T-cell (primary cell): ENCODE data around the gene MYDGF. TPM values are rescaled to one million over a fixed set of nuclear protein-coding genes. Genes with fewer than 3 reads are reported as not detected.
A peak's percentile ranks its signal among the peaks of the same experiment; 100 is the strongest.

ENCODE experiments used
- ATAC-seq, 4 experiments: fragments of 200-7000 bp in 3 of 4; fragments of 150-1000 bp in 1 of 4; cut with Tn5 transposase; replicated peaks in 1 of 4; 1 replicate in 3 of 4; 2 replicates in 1 of 4; pipeline ENCODE4 v1.10.0; 2021; ENCODE audit warnings: moderate library complexity in 3 of 4, mild to moderate bottlenecking in 2 of 4, moderate number of reproducible peaks in 1 of 4
- CTCF ChIA-PET, 2 donors: fragments of 300-600 bp; sonication (Branson Sonifier 250); formaldehyde crosslinking; loops; one replicate each; lab custom pipeline; 2022; ENCODE audit warnings: antibody characterized with exemption in 2 of 2; lab: Charles Lee
- POLR2A ChIA-PET, 2 donors: fragments of 300-600 bp; sonication (Branson Sonifier 250); formaldehyde crosslinking; loops; one replicate each; lab custom pipeline; 2022; ENCODE audit warnings: antibody characterized with exemption in 2 of 2; lab: Charles Lee
- DNase-seq, 35 experiments: peaks; one replicate each; pipeline versions ENCODE4 v3.0.0 to v3.0.0-alpha.2; 2013 to 2023
- H3K27ac ChIP-seq: one replicate; pipeline ENCODE4 v1.5.1; 2013; ENCODE audit warnings: low read length
- H3K27me3 ChIP-seq, 2 experiments: replicated peaks in 1 of 2; 1 replicate in 1 of 2; 2 replicates in 1 of 2; pipeline versions ENCODE4 v1.6.1 to v1.7.0; 2013; ENCODE audit warnings: low read length in 1 of 2, mixed read lengths in 1 of 2; ENCODE audit not compliant: control insufficient read depth in 2 of 2, insufficient read depth in 2 of 2; ENCODE audit errors: extremely low read depth in 1 of 2
- H3K36me3 ChIP-seq, 2 donors: 1 replicate in 1 of 2; 2 replicates in 1 of 2; pipeline versions ENCODE4 v1.6.1 to v1.7.0; 2013; ENCODE audit warnings: low read length in 1 of 2; ENCODE audit not compliant: control insufficient read depth in 2 of 2, insufficient read depth in 1 of 2; ENCODE audit errors: extremely low read depth in 1 of 2
- H3K4me1 ChIP-seq, 2 experiments: 1 replicate in 1 of 2; 2 replicates in 1 of 2; pipeline versions ENCODE4 v1.6.1 to v1.7.0; 2013; ENCODE audit warnings: low read length in 2 of 2, mixed read lengths in 1 of 2; ENCODE audit not compliant: insufficient read depth in 2 of 2, control insufficient read depth in 1 of 2; ENCODE audit errors: extremely low read depth in 1 of 2
- H3K4me3 ChIP-seq, 2 donors: 1 replicate in 1 of 2; 2 replicates in 1 of 2; pipeline versions ENCODE4 v1.5.1 to v1.7.0; 2013; ENCODE audit warnings: mild to moderate bottlenecking in 2 of 2, low read length in 1 of 2, moderate library complexity in 1 of 2; ENCODE audit not compliant: control insufficient read depth in 1 of 2; ENCODE audit errors: extremely low read depth in 1 of 2
- H3K9me3 ChIP-seq: 2 replicates; pipeline ENCODE4 v1.7.0; 2013
- H3K27ac Mint-ChIP-seq, 2 donors: one replicate each; pipeline ENCODE4 v1.8.0; 2020 to 2021; ENCODE audit warnings: mild to moderate bottlenecking in 2 of 2, mixed read lengths in 2 of 2
- H3K27me3 Mint-ChIP-seq, 2 donors: one replicate each; pipeline ENCODE4 v1.8.0; 2021 to 2022; ENCODE audit warnings: mixed read lengths in 2 of 2
- H3K36me3 Mint-ChIP-seq: one replicate; pipeline ENCODE4 v1.8.0; 2021; ENCODE audit warnings: mixed read lengths
- H3K4me1 Mint-ChIP-seq, 3 donors: one replicate each; pipeline ENCODE4 v1.8.0; 2020 to 2022; ENCODE audit warnings: mixed read lengths in 3 of 3, mild to moderate bottlenecking in 1 of 3
- H3K4me3 Mint-ChIP-seq, 3 donors: one replicate each; pipeline ENCODE4 v1.8.0; 2020 to 2022; ENCODE audit warnings: mild to moderate bottlenecking in 3 of 3, mixed read lengths in 3 of 3, moderate library complexity in 3 of 3
- H3K9me3 Mint-ChIP-seq, 3 donors: one replicate each; pipeline ENCODE4 v1.8.0; 2020 to 2022; ENCODE audit warnings: mixed read lengths in 3 of 3
- WGBS: methylation state at CpG from one replicate; pipeline ENCODE4 v1.1.5; 2013; ENCODE audit warnings: missing lambda C conversion rate; ENCODE audit not compliant: insufficient coverage; 5-methylcytosine and 5-hydroxymethylcytosine counted together
- total RNA-seq, 35 experiments: library from RNA in 6 of 35; stranded (reverse) in 6 of 35; fragments of 120-200 nt in 1 of 35; gene quantifications; one replicate each; pipeline versions ENCODE4 v1.2.1 to v1.2.4 and lab custom pipeline; 2013 to 2026

MYDGF gene
- total RNA-seq, 5 donors from 2014 or later (not counting 1 experiment from before 2014, with no cell fraction given): 27.5 to 46.4 (median 38.3) TPM

- no peak for DNase-seq
- no peak for ATAC-seq
- H3K9me3 Mint-ChIP-seq: no peaks in the 10 kb centered on the region
- H3K4me1 Mint-ChIP-seq: no peaks in the 10 kb centered on the region
- H3K36me3 ChIP-seq: peaks cover 17 to 60% of the 10 kb centered on the region in 2 donors
- ChIA-PET POLR2A (no interaction called here), CTCF (no interaction called here)
- H3K27me3 ChIP-seq: no peaks in the 10 kb centered on the region
- no peak overlapping the region for H3K27ac ChIP-seq
- no peak overlapping the region for H3K4me3 ChIP-seq
- H3K27ac Mint-ChIP-seq: no peak overlapping the region
- H3K4me3 Mint-ChIP-seq: no peak overlapping the region
- no peaks in the 10 kb centered on the region for H3K9me3 ChIP-seq
- peaks cover 25% of the 10 kb centered on the region for H3K36me3 Mint-ChIP-seq
- 93% methylated on average over 8 of the region's 8 CpGs for WGBS
- H3K27me3 Mint-ChIP-seq: no peaks in the 10 kb centered on the region
- peaks cover 0 to 4% of the 10 kb centered on the region in 2 experiments for H3K4me1 ChIP-seq
These were observed 12.3 kb downstream of the MYDGF start for GRCh38 chr19:4657835-4658234.

- H3K27me3 ChIP-seq: no peaks in the 10 kb centered on the region
- no peak for ATAC-seq
- peaks cover 23% of the 10 kb centered on the region for H3K36me3 Mint-ChIP-seq
- CTCF ChIA-PET: no interaction called here
- peaks cover 0 to 4% of the 10 kb centered on the region in 2 experiments for H3K4me1 ChIP-seq
- no peak overlapping the region for H3K4me3 ChIP-seq
- H3K36me3 ChIP-seq: peaks cover 21 to 60% of the 10 kb centered on the region in 2 donors
- H3K27me3 Mint-ChIP-seq: no peaks in the 10 kb centered on the region
- POLR2A ChIA-PET: no interaction called here
- no peaks in the 10 kb centered on the region for H3K4me1 Mint-ChIP-seq
- H3K4me3 Mint-ChIP-seq: no peak overlapping the region
- no peak overlapping the region for H3K27ac ChIP-seq
- H3K9me3 ChIP-seq: no peaks in the 10 kb centered on the region
- WGBS: 72% methylated on average over 5 of the region's 14 CpGs
- no peak overlapping the region for H3K27ac Mint-ChIP-seq
- DNase-seq: no peak
- H3K9me3 Mint-ChIP-seq: no peaks in the 10 kb centered on the region
These were observed 12.9 kb downstream of the MYDGF start for GRCh38 chr19:4657262-4657661.

- POLR2A ChIA-PET: no interaction called here
- H3K9me3 ChIP-seq: no peaks in the 10 kb centered on the region
- H3K36me3 Mint-ChIP-seq: peaks cover 22% of the 10 kb centered on the region
- no peak overlapping the region for H3K27ac Mint-ChIP-seq
- DNase-seq: no peak
- no peaks in the 10 kb centered on the region for H3K4me1 Mint-ChIP-seq
- no peak for ATAC-seq
- no peaks in the 10 kb centered on the region for H3K9me3 Mint-ChIP-seq
- no peak overlapping the region for H3K27ac ChIP-seq
- H3K4me3 ChIP-seq: no peak overlapping the region
- peaks cover 21 to 54% of the 10 kb centered on the region in 2 donors for H3K36me3 ChIP-seq
- H3K4me1 ChIP-seq: peaks cover 0 to 4% of the 10 kb centered on the region in 2 experiments
- no peaks in the 10 kb centered on the region for H3K27me3 ChIP-seq
- H3K4me3 Mint-ChIP-seq: no peak overlapping the region
- CTCF ChIA-PET: interaction anchor here (0.5 to 0.6 kb wide), 2 partner anchors 10 to 12 kb away, joined by 3 to 4 read pairs; no protein-coding TSS in a partner anchor
- WGBS: 92% methylated on average over 7 of the region's 8 CpGs
- H3K27me3 Mint-ChIP-seq: no peaks in the 10 kb centered on the region
These were observed 14.0 kb downstream of the MYDGF start for GRCh38 chr19:4656102-4656501.

- no peak for ATAC-seq
- no peak overlapping the region for H3K4me3 Mint-ChIP-seq
These were observed 15.4 kb downstream of the MYDGF start for GRCh38 chr19:4654437-4655361.

GRCh38 chr19:4653793-4654436 lies 16.2 kb downstream of the MYDGF start:
- Mint-ChIP-seq H3K4me3 (no peak overlapping the region), H3K9me3 (no peaks in the 10 kb centered on the region), H3K4me1 (peaks cover 0 to 1% (median 0%) of the 10 kb centered on the region in 3 donors), H3K27me3 (no peaks in the 10 kb centered on the region), H3K27ac (no peak overlapping the region), H3K36me3 (peaks cover 16% of the 10 kb centered on the region)
- no peak overlapping the region for H3K27ac ChIP-seq
- no peak for ATAC-seq
- CTCF ChIA-PET: no interaction called here
- H3K27me3 ChIP-seq: no peaks in the 10 kb centered on the region
- peaks cover 0 to 4% of the 10 kb centered on the region in 2 experiments for H3K4me1 ChIP-seq
- 96% methylated on average over 10 of the region's 13 CpGs for WGBS
- no peaks in the 10 kb centered on the region for H3K9me3 ChIP-seq
- no peak for DNase-seq
- POLR2A ChIA-PET: no interaction called here
- peaks cover 21 to 39% of the 10 kb centered on the region in 2 donors for H3K36me3 ChIP-seq
- no peak overlapping the region for H3K4me3 ChIP-seq

More at GRCh38 chr19:4654437-4655361, 15.4 kb downstream of the MYDGF start:
- Histone ChIP-seq H3K36me3 (peaks cover 21 to 44% of the 10 kb centered on the region in 2 donors), H3K27me3 (no peaks in the 10 kb centered on the region), H3K4me3 (no peak overlapping the region), H3K9me3 (no peaks in the 10 kb centered on the region), H3K27ac (no peak overlapping the region), H3K4me1 (peaks cover 0 to 4% of the 10 kb centered on the region in 2 experiments)
- peaks cover 19% of the 10 kb centered on the region for H3K36me3 Mint-ChIP-seq
- H3K9me3 Mint-ChIP-seq: no peaks in the 10 kb centered on the region
- no peaks in the 10 kb centered on the region for H3K4me1 Mint-ChIP-seq
- H3K27me3 Mint-ChIP-seq: no peaks in the 10 kb centered on the region
- ChIA-PET POLR2A (no interaction called here), CTCF (no interaction called here)
- DNase-seq: no peak
- peak overlapping the region in 1 of 2 donors; percentile 5 for H3K27ac Mint-ChIP-seq
- 91% methylated on average over 24 of the region's 27 CpGs for WGBS

- WGBS: 96% methylated on average over 33 of the region's 44 CpGs
- Histone ChIP-seq H3K4me3 (no peak overlapping the region), H3K27me3 (no peaks in the 10 kb centered on the region), H3K4me1 (peaks cover 0 to 2% of the 10 kb centered on the region in 2 experiments), H3K27ac (no peak overlapping the region), H3K36me3 (peaks cover 19 to 23% of the 10 kb centered on the region in 2 donors), H3K9me3 (no peaks in the 10 kb centered on the region)
- H3K9me3 Mint-ChIP-seq: no peaks in the 10 kb centered on the region
- ChIA-PET POLR2A (no interaction called here), CTCF (no interaction called here)
- peaks cover 12% of the 10 kb centered on the region for H3K36me3 Mint-ChIP-seq
- H3K4me1 Mint-ChIP-seq: peaks cover 0 to 1% (median 0%) of the 10 kb centered on the region in 3 donors
- no peak overlapping the region for H3K4me3 Mint-ChIP-seq
- DNase-seq (no peak), ATAC-seq (no peak)
- H3K27me3 Mint-ChIP-seq: no peaks in the 10 kb centered on the region
- no peak overlapping the region for H3K27ac Mint-ChIP-seq
These were observed 18.1 kb downstream of the MYDGF start for GRCh38 chr19:4652075-4652474.
